ENCODE measurements around the gene MED15.
A peak's percentile ranks its signal among the peaks of the same experiment; 100 is the strongest.

The MED15 gene

GRCh38 chr22:20568502-20569058, 61.2 kb downstream of the MED15 start:
- DNase-seq (ENCODE audit: low read depth in 2 of 2, low spot score in 1 of 2): no peak

GRCh38 chr22:20569059-20570058, 61.9 kb downstream of the MED15 start:
- DNase-seq (ENCODE audit: low read depth in 2 of 2, low spot score in 1 of 2): peak in 1 of 2 donors; percentile 61

- no peak for DNase-seq (ENCODE audit: low read depth in 2 of 2, low spot score in 1 of 2)
These were observed 63.7 kb downstream of the MED15 start for GRCh38 chr22:20571078-20571503.

- peak; percentile 34 to 43 for DNase-seq (ENCODE audit: low read depth in 2 of 2, low spot score in 1 of 2)
These were observed 64.2 kb downstream of the MED15 start for GRCh38 chr22:20571531-20572007.

DNA sequence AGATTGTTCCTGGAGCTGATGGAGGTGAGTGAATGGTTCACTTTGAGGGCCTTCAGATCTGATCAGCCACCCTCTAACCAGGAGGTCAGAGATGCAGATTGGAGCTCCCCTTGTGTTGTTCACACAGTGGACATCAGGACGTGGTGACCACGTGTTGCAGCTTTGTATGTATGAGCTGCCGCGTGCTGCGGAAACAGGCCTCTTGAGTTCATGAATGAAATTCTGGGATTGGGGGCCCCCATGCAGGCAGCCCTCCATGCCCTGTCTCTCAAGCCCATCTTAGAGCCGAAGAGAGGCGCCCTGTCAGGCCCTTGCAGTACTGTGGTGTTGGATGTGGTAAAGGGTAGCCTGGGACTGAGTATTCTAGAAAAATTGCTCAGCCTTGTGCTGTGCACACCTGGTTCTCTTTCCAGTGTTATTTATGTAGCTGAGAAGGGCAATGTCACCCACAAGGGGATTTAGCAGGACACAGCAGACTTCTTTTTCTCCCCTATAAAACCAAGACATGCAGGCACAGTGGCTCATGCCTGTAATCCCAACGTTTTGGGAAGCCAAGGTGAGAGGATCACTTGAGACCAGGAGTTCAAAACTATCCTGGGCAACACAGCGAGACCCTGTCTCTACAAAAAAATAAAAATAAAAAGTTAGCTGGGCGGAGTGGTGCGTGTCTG, 64.9 kb downstream of the MED15 start:
- DNase-seq (ENCODE audit: low read depth in 2 of 2, low spot score in 1 of 2): no peak

- no peak for DNase-seq (ENCODE audit: low read depth in 2 of 2, low spot score in 1 of 2)
These were observed 65.9 kb downstream of the MED15 start for GRCh38 chr22:20573176-20573832.

DNA sequence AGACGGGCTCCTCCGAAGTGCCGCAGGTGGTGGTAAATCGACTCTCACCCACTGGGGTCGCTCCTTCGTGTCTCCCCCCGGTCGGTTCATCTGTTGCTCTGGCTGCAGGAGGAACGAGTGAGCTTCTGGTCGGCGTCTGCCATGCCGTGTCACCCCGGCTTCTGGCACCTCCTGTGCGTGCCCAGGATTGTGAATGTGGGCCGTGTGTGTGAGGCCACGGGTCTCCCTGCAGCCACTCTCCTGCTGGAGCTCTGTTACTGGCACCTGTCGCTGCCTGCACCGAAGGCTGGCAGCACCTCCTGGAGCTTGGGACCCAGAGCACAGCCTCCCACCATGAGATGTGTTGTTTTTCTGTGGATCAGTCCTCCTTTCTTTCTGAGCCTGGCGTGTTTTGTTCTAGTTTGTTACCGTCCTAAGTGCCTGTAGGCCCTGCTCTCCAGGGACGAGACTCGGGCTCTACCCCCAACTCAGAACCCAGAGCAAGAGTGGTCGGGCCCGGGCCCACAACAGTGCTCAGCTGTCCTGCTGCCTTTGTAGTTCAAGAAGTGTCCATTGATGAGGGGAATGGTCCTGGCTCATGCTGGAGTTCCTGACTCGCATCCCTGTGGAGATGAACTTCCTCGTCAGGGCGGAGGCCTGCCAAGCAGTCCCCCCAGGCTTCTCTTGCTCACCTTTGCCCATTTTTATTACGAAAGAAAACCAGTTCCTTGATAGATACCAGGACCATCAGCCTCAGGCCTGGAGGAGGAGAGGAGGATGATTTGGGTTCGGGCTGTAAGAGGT, 66.6 kb downstream of the MED15 start:
- DNase-seq (ENCODE audit: low read depth in 2 of 2, low spot score in 1 of 2): no peak

- DNase-seq (ENCODE audit: low read depth in 2 of 2, low spot score in 1 of 2): no peak
These were observed 67.5 kb downstream of the MED15 start for GRCh38 chr22:20574920-20575353.

DNA sequence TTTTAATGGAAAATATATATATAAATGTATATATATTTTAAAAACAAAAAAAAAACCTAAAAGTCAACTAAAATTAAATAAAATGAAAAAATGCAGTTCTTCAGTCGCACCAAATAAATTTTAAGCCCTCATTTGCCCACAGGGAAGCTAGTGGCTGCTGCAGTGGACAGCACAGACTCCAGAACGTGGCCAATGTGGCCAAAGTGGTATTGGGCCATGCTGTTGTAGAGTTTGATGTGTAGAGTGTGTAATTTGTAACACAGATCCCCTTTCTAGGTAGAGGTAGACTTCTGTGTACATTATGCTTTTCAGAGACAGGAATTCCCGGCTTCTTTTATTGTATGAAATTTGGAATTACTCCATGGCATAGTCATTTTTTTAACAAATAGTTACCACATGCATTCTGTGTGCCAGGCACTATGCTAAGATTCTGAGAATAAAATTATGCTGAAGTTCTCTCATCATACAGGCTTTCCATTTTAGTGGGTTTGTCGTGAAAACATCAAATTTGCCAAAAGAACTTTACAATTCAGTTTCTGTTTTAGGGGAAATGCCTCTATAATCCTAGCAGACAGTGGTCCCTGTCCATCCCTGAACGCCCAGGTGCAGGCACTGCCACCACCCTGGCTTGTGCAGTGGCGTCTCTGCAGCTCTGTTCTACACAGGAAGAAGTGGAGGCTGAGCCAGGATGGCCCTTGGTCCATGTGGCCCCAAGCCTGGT, 68.5 kb downstream of the MED15 start:
- no peak for DNase-seq (ENCODE audit: low read depth in 2 of 2, low spot score in 1 of 2)

DNA sequence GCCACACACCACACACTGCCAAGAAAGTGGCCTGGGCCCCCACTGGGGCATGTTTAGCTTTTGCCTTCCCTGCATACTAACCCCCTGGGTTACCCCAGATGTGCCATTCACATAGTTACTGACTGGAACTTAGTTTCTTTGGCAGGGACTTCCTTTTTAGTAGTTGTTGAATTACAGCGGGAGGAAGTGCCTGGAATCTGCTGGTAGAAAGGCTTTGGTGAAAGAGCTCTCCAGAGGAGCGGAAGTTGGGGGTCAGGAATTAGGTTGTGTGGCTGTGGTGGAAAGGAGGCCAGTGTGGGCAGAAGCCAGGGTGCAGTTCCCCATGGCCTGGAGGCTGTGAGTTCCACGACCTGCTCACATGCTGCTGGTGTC, 69.0 kb downstream of the MED15 start:
- no peak for DNase-seq (ENCODE audit: low read depth in 2 of 2, low spot score in 1 of 2)

GRCh38 chr22:20577045-20577444, 69.6 kb downstream of the MED15 start:
- no peak for DNase-seq (ENCODE audit: low read depth in 2 of 2, low spot score in 1 of 2)

DNA sequence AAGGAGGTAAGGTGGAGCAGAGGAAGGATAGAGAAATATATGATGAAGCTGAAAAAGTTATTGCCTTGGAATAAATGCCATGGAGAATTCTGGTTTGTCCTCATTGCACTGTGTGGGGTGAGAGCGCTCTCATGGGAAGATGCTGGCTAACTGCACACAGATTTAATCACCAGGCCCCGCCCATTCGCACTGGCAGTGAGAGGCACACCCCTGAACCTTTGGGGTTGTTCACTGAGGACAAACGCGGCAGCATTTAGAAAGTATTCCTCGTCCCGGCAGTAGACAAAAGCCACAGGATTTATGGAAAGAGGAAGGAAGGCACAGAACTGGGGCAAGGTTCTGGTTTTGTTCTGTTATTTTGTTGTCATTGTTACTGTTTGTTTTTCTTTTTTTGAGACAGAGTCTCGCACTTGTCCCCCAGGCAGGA, 70.2 kb downstream of the MED15 start:
- no peak for DNase-seq (ENCODE audit: low read depth in 2 of 2, low spot score in 1 of 2)

DNA sequence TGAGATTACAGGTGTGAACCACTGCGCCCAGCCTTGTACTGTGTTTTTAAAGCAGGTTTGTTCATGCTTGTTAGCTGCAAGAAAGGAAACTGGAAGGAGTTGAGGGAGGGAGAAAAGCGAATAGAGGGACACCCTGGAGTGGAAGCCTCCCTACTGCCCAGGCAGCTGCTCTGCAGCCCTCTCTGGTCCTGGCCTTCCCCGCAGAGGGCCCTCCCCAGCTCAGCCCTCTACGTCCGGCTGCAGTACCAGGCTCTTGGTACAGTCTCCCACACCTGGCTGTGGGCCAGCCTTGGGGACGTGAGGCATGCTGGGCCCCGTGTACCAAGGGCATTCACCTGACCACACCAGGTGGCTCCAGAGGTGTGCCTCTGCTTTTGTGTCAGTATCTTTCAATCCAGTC, 70.8 kb downstream of the MED15 start:
- no peak for DNase-seq (ENCODE audit: low read depth in 2 of 2, low spot score in 1 of 2)

DNA sequence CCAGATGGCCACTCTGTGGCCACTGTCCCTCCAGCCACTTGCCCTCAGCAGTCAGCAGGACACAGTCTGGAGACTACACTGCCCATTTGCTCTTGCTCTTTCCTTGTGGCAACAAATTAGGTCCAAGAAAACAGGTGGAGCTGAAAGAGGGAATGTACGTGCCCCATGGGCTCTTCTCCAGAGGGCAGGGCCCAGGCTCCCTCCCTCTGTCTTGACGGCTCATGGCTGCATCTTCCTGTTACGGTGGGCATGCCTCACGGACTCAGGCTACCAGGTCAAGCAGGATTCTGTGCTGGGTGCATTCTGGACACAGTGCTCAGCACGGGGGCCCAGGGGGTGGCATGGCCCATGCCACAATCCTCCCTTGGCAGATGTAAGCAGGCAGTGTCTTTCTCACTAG, 71.3 kb downstream of the MED15 start:
- DNase-seq (ENCODE audit: low read depth in 2 of 2, low spot score in 1 of 2): no peak

- DNase-seq (ENCODE audit: low read depth in 2 of 2, low spot score in 1 of 2): no peak
These were observed 72.1 kb downstream of the MED15 start for GRCh38 chr22:20579273-20580120.

- DNase-seq (ENCODE audit: low read depth in 2 of 2, low spot score in 1 of 2): no peak
These were observed 72.8 kb downstream of the MED15 start for GRCh38 chr22:20580179-20580578.

DNA sequence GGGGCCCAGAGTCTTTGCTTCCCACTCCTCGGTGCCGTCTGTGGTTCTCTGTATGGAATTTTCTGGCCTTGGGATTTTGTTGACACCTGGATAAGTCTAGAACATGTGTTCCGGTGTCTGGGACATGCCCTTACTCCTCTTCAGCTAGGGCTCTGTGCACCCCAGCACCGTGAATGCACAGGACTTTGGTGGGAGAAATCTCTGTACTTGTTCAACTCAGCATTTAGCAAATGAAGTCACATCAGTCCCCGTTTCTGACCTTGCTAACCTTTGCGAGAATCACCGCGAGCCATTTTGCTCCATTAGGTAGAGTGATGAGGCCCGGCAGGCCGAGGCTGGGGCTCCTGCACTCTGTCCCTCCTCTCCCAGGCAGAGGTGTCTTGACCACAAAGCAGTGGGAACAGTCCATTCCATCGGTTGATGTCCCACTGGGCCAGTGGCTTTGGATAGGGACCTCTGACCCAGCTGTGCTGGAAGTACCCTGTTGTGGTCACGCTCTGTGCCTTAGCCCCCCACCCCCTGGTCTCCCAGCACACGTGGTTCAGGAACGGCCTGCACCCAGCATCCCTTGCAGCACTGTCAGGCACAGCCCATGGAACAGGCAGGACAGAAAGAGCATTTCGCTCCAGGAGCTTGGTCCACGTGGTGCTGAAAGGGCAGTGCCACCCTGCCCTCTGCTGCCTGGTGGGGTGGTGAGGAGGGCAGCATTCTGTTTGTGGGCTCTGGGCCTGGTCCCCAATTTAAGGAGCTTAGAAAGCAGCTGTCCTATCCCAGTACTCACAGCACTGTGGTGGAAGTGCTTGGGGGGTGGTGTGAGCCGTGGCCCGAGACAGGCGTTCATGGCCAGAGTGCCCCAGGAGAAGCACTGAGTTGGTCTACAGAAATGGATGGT, 73.4 kb downstream of the MED15 start:
- no peak for DNase-seq (ENCODE audit: low read depth in 2 of 2, low spot score in 1 of 2)
